HL-60 (cell line): ENCODE measurements around the gene CDPF1.

ENCODE experiments used
- CTCF ChIP-seq: IDR thresholded peaks from one replicate; pipeline ENCODE4 v1.5.1; 2011; ENCODE audit warnings: low read length, control low read depth, inconsistent platforms; ENCODE audit not compliant: insufficient read depth
- GABPA ChIP-seq: IDR thresholded peaks from 2 replicates; pipeline ENCODE4 v1.6.1; 2012; ENCODE audit warnings: low read depth
- POLR2AphosphoS5 ChIP-seq: IDR thresholded peaks from 2 replicates; pipeline ENCODE4 v1.6.1; 2012; ENCODE audit warnings: low read depth
- REST ChIP-seq: IDR thresholded peaks from 2 replicates; pipeline ENCODE4 v1.6.1; 2012; ENCODE audit warnings: low read depth; ENCODE audit not compliant: insufficient replicate concordance

GRCh38 chr22:46240506-46240905 lies 9.6 kb downstream of the CDPF1 start:
- no peak for TF ChIP-seq REST
- no peak for TF ChIP-seq CTCF
- no peak for TF ChIP-seq GABPA
- no peak for TF ChIP-seq POLR2AphosphoS5
